ENCODE data around the gene ATP5F1D. TPM values are rescaled to one million over a fixed set of nuclear protein-coding genes. Genes with fewer than 3 reads are reported as not detected.

The ATP5F1D gene
- total and polyA plus RNA-seq, 2 experiments from 2014 or later: 139 to 396 TPM

DNA sequence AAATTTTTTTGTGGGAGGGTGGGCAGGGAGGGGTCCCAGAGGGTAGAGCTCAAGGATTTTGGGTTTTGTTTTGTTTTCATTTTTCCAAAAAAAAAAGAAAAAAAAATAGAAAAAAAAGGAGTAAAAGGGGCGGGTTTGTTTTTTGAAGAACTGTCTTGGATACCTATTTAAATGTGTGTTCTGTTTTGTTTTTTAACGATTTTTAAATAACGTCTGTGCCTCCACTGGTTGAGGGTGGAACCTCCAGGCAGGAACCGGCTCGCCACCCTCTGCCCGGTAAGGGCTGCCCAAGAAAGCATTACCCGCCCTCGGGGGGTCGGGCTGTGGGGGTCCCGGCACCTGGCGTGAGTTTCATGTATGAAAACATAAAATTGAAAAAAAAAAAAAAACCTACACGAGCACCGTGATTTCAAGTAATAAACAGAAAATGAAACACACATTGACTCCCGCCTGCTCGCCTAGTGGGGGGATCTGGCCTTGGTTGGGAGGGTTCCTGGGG is 17.2 kb downstream of the ATP5F1D start:
- Mint-ChIP-seq H3K9me3 (no peaks in the 10 kb centered on the region; the same call in 1 of the 3 replicates), H3K27ac (peak overlapping the region; percentile 78; the same call in 1 of the 2 replicates)
- peak overlapping the region; percentile 94 for H3K27ac ChIP-seq (ENCODE audit: low read depth)

More for the DNA sequence above, 17.2 kb downstream of the ATP5F1D start:
- Histone ChIP-seq H3F3A (replicated peaks; ENCODE audit: low read depth) (peaks cover 73% of the 10 kb centered on the region), H3K27me3 (ENCODE audit: insufficient read depth) (no peaks in the 10 kb centered on the region), H3K9me2 (ENCODE audit: insufficient read depth) (no peaks in the 10 kb centered on the region), H3K4me3 (peak overlapping the region; percentile 95; the same call in 1 of the 2 replicates), H3K36me3 (ENCODE audit: insufficient read depth) (peaks cover 19% of the 10 kb centered on the region), H2AFZ (no peak overlapping the region), H3K4me1 (ENCODE audit: insufficient read depth) (peaks cover 54% of the 10 kb centered on the region), H3K4me2 (peak overlapping the region; percentile 82; the same call in 1 of the 2 replicates), H3K79me2 (replicated peaks; ENCODE audit: insufficient read depth) (peaks cover 24% of the 10 kb centered on the region), H4K20me1 (replicated peaks; ENCODE audit: insufficient read depth) (peaks cover 24% of the 10 kb centered on the region)
- ATAC-seq (no peak), DNase-seq (ENCODE audit: low spot score) (no peak)
- Mint-ChIP-seq H3K4me1 (peaks cover 59% of the 10 kb centered on the region), H3K4me3 (peak overlapping the region; percentile 38), H3K36me3 (ENCODE audit: low read depth) (peaks cover 49% of the 10 kb centered on the region), H3K27me3 (ENCODE audit: insufficient read depth, low read depth, poor library complexity) (peaks cover 38% of the 10 kb centered on the region)
- no peak for TF ChIP-seq CTCF (conservative IDR thresholded peaks at IDR 0.05; ENCODE audit: low read depth in 2 of 2)
- TF ChIP-seq, protein P1, sequence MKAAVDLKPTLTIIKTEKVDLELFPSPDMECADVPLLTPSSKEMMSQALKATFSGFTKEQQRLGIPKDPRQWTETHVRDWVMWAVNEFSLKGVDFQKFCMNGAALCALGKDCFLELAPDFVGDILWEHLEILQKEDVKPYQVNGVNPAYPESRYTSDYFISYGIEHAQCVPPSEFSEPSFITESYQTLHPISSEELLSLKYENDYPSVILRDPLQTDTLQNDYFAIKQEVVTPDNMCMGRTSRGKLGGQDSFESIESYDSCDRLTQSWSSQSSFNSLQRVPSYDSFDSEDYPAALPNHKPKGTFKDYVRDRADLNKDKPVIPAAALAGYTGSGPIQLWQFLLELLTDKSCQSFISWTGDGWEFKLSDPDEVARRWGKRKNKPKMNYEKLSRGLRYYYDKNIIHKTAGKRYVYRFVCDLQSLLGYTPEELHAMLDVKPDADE (IDR thresholded peaks at IDR 0.05): no peak
- no peak for TF ChIP-seq EZH2 (IDR thresholded peaks at IDR 0.05; ENCODE audit: low read depth, unreplicated experiment)
- TF ChIP-seq POLR2AphosphoS5 (IDR thresholded peaks at IDR 0.05; ENCODE audit: low read depth): no peak
- TF ChIP-seq REST (IDR thresholded peaks at IDR 0.05; ENCODE audit: unreplicated experiment): no peak
- no peak for TF ChIP-seq CREB1 (CRISPR knock-in tag; IDR thresholded peaks at IDR 0.05; ENCODE audit: low read depth)
- no peak for TF ChIP-seq EZH2phosphoT487 (IDR thresholded peaks at IDR 0.05; ENCODE audit: unreplicated experiment)
- TF ChIP-seq NANOG (IDR thresholded peaks at IDR 0.05; ENCODE audit: borderline replicate concordance): no peak
- TF ChIP-seq STAT1 (IDR thresholded peaks at IDR 0.05; ENCODE audit: unreplicated experiment): no peak
- TF ChIP-seq JUNB (IDR thresholded peaks at IDR 0.05; ENCODE audit: unreplicated experiment): no peak
- TF ChIP-seq ZNF331 (CRISPR knock-in tag; IDR thresholded peaks at IDR 0.05; ENCODE audit: low read depth): no peak
- TF ChIP-seq, protein P2, sequence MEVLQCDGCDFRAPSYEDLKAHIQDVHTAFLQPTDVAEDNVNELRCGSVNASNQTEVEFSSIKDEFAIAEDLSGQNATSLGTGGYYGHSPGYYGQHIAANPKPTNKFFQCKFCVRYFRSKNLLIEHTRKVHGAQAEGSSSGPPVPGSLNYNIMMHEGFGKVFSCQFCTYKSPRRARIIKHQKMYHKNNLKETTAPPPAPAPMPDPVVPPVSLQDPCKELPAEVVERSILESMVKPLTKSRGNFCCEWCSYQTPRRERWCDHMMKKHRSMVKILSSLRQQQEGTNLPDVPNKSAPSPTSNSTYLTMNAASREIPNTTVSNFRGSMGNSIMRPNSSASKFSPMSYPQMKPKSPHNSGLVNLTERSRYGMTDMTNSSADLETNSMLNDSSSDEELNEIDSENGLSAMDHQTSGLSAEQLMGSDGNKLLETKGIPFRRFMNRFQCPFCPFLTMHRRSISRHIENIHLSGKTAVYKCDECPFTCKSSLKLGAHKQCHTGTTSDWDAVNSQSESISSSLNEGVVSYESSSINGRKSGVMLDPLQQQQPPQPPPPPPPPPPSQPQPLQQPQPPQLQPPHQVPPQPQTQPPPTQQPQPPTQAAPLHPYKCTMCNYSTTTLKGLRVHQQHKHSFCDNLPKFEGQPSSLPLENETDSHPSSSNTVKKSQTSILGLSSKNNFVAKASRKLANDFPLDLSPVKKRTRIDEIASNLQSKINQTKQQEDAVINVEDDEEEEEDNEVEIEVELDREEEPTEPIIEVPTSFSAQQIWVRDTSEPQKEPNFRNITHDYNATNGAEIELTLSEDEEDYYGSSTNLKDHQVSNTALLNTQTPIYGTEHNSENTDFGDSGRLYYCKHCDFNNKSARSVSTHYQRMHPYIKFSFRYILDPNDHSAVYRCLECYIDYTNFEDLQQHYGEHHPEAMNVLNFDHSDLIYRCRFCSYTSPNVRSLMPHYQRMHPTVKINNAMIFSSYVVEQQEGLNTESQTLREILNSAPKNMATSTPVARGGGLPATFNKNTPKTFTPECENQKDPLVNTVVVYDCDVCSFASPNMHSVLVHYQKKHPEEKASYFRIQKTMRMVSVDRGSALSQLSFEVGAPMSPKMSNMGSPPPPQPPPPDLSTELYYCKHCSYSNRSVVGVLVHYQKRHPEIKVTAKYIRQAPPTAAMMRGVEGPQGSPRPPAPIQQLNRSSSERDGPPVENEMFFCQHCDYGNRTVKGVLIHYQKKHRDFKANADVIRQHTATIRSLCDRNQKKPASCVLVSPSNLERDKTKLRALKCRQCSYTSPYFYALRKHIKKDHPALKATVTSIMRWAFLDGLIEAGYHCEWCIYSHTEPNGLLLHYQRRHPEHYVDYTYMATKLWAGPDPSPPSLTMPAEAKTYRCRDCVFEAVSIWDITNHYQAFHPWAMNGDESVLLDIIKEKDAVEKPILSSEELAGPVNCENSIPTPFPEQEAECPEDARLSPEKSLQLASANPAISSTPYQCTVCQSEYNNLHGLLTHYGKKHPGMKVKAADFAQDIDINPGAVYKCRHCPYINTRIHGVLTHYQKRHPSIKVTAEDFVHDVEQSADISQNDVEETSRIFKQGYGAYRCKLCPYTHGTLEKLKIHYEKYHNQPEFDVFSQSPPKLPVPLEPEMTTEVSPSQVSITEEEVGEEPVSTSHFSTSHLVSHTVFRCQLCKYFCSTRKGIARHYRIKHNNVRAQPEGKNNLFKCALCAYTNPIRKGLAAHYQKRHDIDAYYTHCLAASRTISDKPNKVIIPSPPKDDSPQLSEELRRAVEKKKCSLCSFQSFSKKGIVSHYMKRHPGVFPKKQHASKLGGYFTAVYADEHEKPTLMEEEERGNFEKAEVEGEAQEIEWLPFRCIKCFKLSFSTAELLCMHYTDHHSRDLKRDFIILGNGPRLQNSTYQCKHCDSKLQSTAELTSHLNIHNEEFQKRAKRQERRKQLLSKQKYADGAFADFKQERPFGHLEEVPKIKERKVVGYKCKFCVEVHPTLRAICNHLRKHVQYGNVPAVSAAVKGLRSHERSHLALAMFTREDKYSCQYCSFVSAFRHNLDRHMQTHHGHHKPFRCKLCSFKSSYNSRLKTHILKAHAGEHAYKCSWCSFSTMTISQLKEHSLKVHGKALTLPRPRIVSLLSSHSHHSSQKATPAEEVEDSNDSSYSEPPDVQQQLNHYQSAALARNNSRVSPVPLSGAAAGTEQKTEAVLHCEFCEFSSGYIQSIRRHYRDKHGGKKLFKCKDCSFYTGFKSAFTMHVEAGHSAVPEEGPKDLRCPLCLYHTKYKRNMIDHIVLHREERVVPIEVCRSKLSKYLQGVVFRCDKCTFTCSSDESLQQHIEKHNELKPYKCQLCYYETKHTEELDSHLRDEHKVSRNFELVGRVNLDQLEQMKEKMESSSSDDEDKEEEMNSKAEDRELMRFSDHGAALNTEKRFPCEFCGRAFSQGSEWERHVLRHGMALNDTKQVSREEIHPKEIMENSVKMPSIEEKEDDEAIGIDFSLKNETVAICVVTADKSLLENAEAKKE (CRISPR knock-in tag; IDR thresholded peaks at IDR 0.05): no peak
- no peak for TF ChIP-seq ZNF114 (CRISPR knock-in tag; IDR thresholded peaks at IDR 0.05)

All from GM23338 (cell line).